CD1c-positive myeloid dendritic cell (primary cell): ENCODE results near the gene RIPOR1.

Experiments
- DNase-seq: peaks from one replicate; pipeline ENCODE4 v3.0.0-alpha.2; 2016; ENCODE audit errors: extremely low spot score

RIPOR1 gene

GRCh38 chr16:67558859-67559258 is 30.2 kb downstream of the RIPOR1 start:
- no peak for DNase-seq

DNA sequence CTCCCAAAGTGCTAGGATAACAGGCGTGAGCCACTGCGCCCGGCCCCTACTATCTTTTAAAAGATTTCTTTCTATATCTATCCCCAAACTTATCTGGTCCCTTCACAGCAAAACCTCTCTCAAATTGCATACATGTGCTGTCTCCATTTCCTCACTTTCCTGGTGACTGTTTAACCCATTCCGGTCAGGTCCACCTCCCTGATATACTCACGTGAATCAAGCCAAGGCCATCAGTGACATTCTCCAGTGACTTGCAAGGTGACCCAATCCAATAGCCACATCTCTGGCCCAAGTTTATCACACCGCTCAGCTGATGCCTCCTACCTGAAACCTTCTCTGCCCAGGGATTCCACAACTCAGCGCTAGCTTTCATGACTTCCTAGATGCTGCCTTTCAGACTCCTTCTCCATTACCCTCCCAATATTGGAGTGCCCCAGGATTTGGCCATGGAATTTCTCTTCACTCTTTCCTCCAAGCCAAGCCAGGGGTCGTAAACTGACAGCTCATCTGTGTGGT is 32.3 kb downstream of the RIPOR1 start:
- no peak for DNase-seq

DNA sequence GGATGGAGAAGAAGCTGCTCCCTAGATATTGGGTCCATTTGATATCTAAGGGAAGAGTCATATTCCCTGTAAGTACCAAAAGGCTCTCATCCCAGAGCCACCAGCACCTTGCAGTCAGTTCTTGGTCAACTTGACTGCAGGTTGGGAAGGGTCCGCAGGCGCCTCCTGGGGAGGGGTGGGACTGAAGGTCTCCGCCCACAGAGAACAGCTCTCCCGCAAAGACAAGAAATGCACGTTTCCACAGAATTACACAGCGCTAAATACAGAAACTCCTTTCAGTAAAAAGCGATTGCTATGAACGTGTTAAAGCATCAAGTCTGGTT is 32.8 kb downstream of the RIPOR1 start:
- DNase-seq = no peak

DNA sequence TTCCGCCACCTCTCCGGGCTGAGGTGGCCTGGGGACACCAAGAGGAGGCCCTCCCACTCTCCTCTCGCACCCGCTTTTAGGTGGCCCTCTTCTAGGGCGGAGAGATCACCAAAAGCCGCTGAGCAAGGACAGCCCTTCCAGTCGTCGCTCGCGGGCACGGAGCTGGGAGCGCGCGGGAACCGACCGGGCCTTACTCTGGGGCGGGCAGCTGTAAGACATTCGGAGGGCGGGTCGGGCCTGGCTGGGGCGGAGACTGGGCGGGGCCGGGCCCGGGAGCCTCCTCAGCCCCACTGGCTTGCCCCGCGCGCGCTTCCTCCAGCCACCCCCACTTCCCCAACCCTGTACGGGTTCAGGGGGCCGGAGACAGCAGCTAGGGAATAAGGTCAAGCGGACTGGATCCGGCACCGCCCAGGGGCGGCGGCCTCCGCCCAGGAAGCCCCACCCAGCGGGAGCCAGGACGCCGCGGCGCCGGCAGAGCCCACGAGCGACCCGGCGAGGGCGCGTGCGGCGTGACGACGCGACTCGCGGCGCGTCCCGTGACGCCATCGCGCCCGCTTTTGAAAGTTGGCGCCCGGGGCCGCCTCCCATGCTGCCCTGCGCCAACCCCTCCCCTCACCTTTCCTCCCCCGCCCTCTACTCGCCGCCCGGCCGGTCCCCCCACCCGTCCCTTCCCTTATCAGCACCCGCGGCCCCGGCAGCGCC is 33.3 kb downstream of the RIPOR1 start:
- DNase-seq = peak; percentile 99

DNA sequence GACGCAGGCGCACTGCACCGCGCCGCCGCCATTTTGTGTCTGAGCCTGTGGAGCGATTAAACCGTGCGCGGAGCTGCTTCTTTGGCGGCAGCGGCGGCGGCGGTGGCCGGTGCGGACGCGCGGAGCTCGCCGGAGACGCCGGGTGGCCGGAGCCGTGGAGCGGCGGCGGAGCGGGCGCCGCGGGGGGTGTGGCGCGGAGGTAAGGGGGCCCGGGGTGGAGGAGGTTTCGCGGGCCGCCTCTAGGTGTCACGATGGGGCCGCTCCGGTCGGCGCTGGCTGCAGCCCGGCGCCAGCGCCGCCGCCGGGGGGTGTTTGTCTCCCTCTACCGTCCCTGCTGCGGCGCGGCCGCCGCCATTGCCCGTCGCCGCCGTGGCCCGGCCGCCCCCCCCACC is 33.9 kb downstream of the RIPOR1 start, which contains the start of gene CTCF:
Gene CTCF, plus strand, starts transcription at position 1 of the 392 bp plus-strand sequence. CDS start 48,307 bp downstream, outside the sequence.
- peak; percentile 92 for DNase-seq

DNA sequence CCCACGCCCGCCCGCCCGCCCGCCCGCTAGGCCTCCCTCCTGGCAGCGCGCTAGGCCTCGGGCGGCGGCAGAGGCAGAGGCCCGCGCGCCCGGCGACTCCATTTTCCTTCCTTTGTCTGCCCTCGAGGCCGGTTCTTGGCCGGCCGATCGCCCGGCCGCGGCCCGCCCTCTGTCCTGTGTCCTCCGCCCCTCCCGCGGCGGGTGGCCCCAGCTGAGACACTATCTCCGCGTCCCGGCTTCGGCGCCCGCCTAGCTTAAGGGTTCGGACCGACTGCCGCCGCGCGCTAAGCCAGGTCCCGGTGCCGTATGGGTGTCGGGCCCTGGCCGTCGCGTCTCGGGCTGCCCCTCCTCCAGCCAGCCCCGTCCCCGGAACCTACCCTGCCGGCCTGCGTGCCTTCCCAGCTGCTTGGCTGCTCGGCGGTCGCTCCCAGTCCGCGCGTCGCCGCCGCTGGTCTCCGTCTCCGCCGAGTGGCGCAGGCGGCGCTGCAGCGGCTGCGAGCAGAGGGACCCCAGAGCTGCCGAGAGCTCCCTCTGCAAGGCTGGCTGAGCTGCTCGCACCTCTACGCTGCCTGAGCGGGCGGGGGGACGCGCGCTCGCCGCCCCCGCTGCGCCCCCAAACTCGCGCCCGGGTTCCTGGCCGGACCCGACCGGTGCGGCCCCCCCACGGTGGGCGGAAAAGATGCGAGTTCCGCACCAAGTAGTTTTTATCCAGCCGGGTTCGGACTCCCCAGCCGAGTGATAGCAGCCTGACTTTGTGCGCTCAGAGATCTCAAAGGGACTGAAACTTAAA is 34.5 kb downstream of the RIPOR1 start:
- peak; percentile 57 for DNase-seq

DNA sequence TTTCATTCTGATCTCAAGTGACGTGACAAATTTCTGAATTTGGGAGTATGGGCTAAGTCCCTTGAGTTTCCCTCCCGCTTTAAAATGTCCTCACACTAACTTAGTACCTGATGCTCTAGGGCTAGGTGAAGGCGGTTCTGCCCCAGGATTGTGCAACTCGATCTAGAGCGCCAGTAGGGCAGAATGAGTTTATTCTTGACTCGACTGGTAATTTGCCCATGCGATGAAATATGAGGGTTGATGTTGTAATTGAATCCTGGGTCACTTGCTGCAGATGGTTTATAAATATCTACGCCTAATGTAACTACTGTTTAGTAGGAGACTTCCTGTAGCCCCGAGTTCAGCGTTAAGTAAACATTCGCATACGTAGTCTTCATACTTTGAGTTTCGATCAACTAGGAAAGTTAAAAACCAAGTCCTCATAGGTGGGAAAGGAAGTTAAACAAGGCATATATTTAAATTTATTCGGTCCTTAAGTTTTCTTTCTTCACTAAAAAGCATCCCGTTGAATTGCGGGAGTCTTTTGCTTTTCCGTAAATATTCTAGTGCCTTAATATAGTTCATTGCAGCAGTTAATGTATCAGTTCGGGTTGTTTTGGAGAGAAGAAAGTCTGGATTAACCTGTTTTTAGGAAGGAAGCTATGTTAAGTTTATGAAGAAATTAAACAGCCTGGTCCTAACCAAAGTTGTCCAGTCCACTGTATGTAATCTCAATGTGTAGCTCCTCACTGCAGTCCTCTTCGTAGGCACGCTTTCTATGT is 35.3 kb downstream of the RIPOR1 start:
- peak; percentile 48 for DNase-seq

- no peak for DNase-seq
These were observed 37.0 kb downstream of the RIPOR1 start for GRCh38 chr16:67565470-67566100.

- no peak for DNase-seq
These were observed 42.8 kb downstream of the RIPOR1 start for GRCh38 chr16:67571464-67571863.

- DNase-seq = no peak
These were observed 43.4 kb downstream of the RIPOR1 start for GRCh38 chr16:67571981-67572431.

GRCh38 chr16:67579686-67580085 is 51.1 kb downstream of the RIPOR1 start:
- no peak for DNase-seq

GRCh38 chr16:67580202-67580601 is 51.6 kb downstream of the RIPOR1 start:
- DNase-seq = no peak

DNA sequence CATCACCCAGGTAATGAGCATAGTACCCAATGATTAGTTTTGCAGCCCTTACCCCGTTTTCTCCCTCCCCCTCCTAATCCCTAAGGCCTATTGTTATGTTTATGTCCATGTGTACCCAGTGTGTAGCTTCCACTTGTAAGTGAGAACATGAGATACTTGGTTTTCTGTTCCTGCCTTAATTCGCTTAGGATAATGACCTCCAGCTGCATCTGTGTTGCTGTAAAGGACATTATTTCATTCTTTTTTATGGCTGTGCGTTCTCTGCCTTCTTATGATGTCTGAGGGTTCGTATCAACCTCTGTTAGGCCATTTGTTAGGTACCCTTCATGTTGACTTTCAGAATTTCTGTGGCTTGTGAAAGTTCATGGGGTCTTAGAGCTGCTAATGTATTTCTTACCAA is 64.7 kb downstream of the RIPOR1 start:
- no peak for DNase-seq

GRCh38 chr16:67593701-67594100 is 65.1 kb downstream of the RIPOR1 start:
- no peak for DNase-seq

DNA sequence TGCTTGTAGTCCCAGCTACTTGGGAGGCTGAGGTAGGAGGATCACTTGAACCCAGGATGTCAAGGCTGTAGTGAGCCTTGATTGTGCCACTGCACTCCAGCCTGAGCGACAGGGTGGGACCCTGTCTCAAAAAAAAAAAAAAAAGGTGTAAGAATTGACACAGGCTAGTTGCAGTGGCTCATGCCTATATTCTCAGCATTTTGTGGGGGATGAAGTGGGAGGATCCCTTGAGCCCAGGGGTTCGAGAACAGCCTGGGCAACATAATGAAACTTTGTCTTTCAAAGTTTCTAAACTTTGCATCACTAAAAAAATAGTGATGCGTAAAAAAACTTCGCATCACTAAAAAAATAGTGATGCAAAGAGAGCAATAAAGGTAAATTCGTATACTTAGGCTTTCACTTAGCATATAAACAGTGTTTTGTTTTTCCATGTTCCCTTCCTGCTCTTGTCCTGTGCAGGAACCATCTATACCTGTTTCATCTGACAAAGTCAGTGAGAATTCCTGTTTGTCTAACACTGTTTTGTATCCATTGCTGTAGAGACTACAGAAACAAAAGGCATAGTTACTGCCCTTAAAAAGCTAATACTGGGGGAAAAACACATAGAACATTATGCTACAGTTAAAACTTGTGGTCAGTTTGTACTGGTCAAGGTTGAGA is 65.8 kb downstream of the RIPOR1 start:
- no peak for DNase-seq

DNA sequence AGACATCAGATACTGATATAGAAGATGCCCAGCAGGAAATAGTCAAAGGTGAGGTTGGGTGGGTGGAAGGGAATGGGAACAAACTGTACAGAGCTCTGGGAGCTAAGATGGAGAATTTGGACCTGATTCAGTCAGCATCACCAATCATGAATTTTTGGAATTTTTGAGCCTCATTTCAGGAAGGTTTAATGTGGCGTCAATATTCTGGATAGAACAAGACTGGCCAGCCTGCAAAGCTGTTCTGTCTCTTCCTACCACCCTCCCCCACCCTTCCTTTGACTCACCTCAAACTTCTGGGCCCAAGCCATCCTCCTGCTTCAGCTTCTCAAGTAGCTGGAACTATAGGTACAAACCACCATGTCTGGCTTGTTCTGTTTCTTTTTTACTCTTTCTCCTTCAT is 66.3 kb downstream of the RIPOR1 start:
- DNase-seq = no peak
